Measurements from ENCODE around the gene NDUFA8.
"Not testable (repeated sequence)": the region's sequence is repeated elsewhere in the genome, so short reads cannot be mapped to it uniquely, and the experiment has no call there.

NDUFA8 gene

DNA sequence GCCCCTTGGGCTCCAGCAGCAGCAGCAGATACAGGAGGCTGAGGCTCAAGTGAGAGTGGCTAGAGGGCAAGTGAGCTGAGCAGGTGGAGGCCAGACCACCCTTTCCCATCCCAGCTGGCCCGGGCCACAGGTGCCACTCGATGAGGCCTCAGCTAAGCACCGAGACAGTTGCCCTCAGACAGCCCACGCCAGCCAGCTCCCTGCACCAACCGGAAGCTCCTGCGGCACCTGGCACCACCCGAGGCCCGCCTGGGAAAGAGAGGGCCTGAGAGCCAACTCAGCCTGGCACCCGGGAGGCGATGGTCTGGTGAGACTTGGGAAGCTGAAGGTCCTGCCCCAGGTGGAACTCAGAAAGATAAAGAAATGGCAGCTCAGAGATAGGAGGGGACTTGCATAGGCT, 38.2 kb downstream of the NDUFA8 start:
- no peak for DNase-seq (ENCODE audit: low read depth, low spot score)

- DNase-seq (ENCODE audit: low read depth, low spot score), result no peak
Measured at GRCh38 chr9:122120316-122121071, 39.1 kb downstream of the NDUFA8 start.

GRCh38 chr9:122119721-122120120, 39.9 kb downstream of the NDUFA8 start:
- no peak for DNase-seq (ENCODE audit: low read depth, low spot score)

DNA sequence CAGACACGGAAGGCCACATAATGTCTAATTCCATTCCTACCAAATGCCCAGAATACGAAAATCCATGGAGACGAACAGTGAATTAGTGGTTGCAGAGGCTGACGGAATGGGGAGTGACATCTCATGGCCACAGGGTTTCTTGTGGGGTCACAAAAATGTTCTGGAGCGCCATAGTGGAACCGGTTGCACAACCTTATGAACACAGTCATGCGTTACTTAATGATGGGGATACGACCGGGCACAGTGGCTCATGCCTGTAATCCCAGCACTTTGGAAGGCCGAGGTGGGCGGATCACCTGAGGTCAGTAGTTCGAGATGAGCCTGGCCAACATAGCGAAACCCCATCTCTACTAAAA, 40.4 kb downstream of the NDUFA8 start:
- DNase-seq (ENCODE audit: low read depth, low spot score), result no peak

DNA sequence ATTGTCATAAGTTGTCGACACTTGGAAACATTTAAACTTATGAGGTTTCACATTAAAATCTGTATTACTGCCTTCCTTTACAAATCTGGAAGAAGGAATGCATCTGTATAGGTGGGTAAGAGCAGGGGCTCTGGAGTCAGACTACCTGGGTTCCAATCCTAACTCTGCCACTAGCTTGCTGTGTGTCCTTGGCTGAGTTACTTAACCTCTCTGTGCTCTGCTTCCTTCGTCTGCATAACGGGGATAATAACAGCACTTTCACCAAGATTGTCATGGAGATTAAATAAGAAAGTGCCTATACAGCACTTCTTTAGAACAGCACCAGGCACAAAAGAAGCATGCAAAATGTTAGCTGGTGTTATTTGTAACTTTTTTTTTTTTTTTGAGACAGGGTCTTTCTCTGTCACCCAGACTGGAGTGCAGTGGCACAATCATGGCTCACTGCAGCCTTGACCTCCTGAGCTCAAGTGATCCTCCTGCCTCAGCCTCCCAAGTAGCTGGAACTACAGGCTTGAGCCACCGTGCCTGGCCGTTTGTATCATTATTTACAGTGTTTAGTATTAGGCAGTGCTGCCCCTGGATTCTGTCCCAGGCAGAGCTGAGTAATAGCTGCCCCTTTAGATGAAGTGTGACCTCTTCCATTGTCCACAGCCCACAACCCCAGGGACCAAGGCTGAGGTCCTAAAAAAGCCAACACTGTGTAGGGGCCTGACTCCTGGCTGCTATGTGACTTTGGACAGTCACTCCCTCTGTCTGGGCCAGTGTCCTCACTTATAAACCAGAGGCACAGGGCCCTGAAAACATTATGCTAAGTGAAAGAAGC, 41.0 kb downstream of the NDUFA8 start:
- DNase-seq (ENCODE audit: low read depth, low spot score), result no peak

DNA sequence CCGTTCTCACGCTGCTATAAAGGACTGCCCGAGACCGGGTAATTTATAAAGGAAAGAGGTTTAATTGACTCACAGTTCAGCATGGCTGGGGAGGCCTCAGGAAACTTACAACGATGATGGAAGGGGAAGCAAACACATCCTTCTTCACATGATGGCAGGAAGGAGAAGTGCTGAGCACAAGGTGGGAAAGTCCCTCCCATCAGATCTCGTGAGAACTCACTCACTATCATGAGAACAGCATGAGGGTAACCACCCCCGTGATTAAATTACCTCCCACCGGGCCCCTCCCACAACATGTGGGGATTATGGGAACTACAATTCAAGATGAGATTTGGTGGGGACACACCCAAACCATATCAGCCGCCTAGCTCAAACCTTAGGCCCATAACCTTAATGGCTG, 42.3 kb downstream of the NDUFA8 start:
- DNase-seq (ENCODE audit: low read depth, low spot score), result not testable (repeated sequence)

GRCh38 chr9:122116448-122117173, 43.0 kb downstream of the NDUFA8 start:
- no peak for DNase-seq (ENCODE audit: low read depth, low spot score)

GRCh38 chr9:122116040-122116439, 43.5 kb downstream of the NDUFA8 start:
- DNase-seq (ENCODE audit: low read depth, low spot score), result no peak

GRCh38 chr9:122115176-122116035, 44.2 kb downstream of the NDUFA8 start:
- DNase-seq (ENCODE audit: low read depth, low spot score), result no peak

DNA sequence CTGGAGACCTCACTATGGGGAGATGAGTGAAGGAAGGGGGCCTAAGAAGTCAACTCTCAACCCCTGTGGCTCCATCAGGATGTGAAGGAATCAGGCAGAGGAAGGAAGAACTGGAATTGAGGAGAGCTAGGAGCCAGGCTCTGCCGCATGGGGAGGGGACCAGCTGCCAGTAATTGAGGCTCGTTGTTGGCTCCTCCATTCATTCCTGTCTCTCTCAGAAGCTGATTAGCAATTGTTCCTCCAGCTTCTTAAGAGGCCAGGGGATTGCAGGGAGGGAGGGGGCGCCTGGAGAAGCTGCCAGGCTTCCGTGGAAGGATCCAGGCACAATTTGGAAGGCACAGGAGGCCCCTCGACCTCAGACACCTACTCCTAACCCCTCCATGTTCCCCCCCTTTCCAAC, 46.0 kb downstream of the NDUFA8 start:
- no peak for DNase-seq (ENCODE audit: low read depth, low spot score)

- no peak for DNase-seq (ENCODE audit: low read depth, low spot score)
Measured at GRCh38 chr9:122112238-122112637, 47.3 kb downstream of the NDUFA8 start.

GRCh38 chr9:122111413-122112085, 48.0 kb downstream of the NDUFA8 start:
- no peak for DNase-seq (ENCODE audit: low read depth, low spot score)

DNA sequence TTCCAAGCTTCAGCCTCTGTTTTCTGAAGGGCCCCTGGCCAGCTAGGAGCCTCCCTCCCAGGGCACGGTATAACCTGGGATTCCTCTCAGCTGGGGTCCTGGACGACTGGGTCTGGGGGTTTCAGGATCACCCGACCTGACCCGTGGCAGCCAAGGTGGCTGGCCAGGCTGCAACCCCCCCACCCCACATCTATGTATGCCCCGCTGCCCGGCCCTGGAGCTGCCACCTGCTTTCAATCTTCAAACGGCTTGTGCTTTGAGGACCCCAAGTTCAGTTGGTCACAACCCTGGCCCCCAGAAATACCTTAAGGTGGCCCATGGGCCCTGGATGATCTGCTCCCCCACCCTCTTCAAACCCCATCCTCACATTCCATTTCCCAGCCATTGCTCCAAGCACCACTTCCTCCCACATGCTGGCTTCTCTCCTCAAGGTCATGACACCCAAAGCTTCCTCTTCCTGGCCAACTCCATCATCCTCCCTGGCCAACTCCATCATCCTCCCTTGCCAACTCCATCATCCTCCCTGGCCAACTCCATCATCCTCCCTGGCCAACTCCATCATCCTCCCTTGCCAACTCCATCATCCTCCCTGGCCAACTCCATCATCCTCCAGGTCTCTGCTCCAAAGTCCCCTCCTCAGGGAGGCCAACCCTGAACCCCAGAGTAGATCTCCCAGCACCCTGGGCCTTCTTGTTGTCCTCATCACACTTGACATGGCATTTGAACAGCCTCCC, 49.3 kb downstream of the NDUFA8 start:
- no peak for DNase-seq (ENCODE audit: low read depth, low spot score)

- no peak for DNase-seq (ENCODE audit: low read depth, low spot score)
Measured at GRCh38 chr9:122109035-122109813, 50.4 kb downstream of the NDUFA8 start.

DNA sequence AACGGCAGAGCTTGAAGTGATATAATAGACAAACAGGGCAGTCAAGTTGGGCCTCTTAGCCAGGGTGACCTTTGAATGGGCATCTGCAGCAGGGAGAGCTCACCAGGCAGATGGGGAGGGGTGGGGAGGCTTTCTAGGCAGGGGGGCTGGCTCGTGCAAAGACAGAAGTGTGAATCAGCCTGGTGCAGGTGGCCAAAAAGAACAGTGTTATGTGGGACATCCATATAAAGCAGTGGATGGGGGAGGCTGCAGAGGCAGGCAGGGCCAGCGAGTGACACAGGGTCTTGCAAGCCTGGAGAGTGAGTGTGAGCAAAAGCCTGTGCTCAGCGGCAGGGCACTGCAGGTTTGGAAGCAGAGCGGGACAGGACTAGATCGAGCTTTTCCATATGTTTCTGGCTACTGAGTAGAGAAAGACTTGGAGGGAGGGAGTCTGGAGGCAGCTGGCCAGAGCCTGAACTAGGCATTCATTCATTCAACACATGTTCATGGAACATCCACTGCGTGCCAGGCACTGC, 52.2 kb downstream of the NDUFA8 start:
- DNase-seq (ENCODE audit: low read depth, low spot score), result no peak

DNA sequence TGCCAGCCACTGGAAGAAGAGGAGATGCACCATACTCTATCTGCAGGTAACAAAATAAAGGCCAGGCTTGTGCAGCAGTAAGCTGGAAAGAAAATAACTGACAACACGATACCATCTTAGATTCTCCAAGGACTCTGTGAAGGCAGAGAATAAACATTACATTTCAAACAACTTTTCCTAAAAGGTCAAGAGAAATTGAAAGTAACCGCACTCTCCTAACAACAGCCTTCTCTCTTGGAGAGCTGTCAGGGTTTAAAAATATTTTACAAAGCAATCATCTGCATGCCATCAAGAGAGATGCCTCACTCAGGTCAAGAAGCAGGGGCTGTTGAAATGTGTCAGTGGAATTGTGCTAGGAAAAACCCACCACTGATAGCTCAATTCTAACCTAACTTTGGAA, 53.0 kb downstream of the NDUFA8 start:
- no peak for DNase-seq (ENCODE audit: low read depth, low spot score)

DNA sequence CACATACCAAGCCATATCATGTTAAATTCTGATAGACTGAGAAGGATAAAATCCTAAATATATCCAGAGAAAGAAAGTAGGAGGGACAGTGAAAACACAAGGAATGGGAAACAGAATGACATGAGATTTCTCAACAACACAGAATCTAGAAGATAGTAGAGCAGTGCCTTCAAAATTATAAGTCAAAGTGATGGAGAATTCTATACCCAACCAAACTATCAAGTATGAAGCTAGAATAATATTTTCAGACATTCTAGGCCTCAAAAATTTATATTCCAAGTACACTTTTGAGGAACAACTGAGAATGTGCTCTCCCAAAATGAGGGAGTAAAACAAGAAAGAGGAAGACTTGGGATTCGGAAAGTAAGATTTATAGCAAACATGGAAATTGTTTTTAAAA, 55.6 kb downstream of the NDUFA8 start:
- DNase-seq (ENCODE audit: low read depth, low spot score), result no peak

- DNase-seq (ENCODE audit: low read depth, low spot score), result no peak
Measured at GRCh38 chr9:122102156-122102555, 57.4 kb downstream of the NDUFA8 start.

DNA sequence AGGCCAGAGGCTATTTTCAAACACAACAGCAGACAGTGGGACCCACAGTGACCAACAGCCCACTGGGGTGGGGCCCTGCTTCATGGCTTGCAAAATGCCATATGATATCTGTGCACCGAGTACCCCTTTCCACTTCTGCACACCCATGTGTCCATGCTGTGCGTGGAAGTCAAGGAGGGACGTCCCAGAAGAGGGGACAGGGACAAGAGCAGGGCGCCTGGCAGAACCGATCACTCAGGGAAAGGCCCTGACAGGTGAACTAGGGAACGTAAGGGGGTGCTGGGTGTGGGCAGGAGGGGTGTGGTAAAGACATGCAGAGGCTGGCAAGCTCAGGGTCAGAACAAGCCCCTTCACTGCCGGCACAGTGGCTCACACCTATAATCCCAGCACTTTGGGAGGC, 58.8 kb downstream of the NDUFA8 start:
- DNase-seq (ENCODE audit: low read depth, low spot score), result no peak
